OCI-LY1 (cell line): ENCODE measurements around the gene HEG1.

Experiments used
- H2AFZ ChIP-seq: fragments of 200-600 bp; sonication (generic), shearing (Covaris generic); 2 replicates; pipeline ENCODE4 v1.6.0; 2014; ENCODE audit warnings: antibody characterized with exemption, mild to moderate bottlenecking, low read length
- H3F3A ChIP-seq: fragments of 200-600 bp; sonication (generic), shearing (Covaris generic); 2 replicates; pipeline ENCODE4 v1.6.0; 2014; ENCODE audit warnings: mild to moderate bottlenecking, antibody characterized with exemption, low read length, moderate library complexity; ENCODE audit not compliant: insufficient read depth
- H3K27ac ChIP-seq: fragments of 200-600 bp; sonication (generic); 2 replicates; pipeline ENCODE4 v1.5.1; 2014; ENCODE audit warnings: low read length, mixed run types, mild to moderate bottlenecking, low read depth; ENCODE audit not compliant: poor library complexity, severe bottlenecking
- H3K27me3 ChIP-seq: fragments of 200-600 bp; sonication (generic); 2 replicates; pipeline ENCODE4 v1.6.0; 2014; ENCODE audit warnings: antibody characterized with exemption, mild to moderate bottlenecking, low read length, moderate library complexity; ENCODE audit not compliant: insufficient read depth
- H3K36me3 ChIP-seq: fragments of 200-600 bp; sonication (generic); 2 replicates; pipeline ENCODE4 v1.6.1; 2014; ENCODE audit warnings: mild to moderate bottlenecking, antibody characterized with exemption, low read length, moderate library complexity, mixed read lengths; ENCODE audit not compliant: insufficient read depth
- H3K4me1 ChIP-seq: fragments of 200-600 bp; sonication (generic); 2 replicates; pipeline ENCODE4 v1.5.1; 2014; ENCODE audit warnings: mild to moderate bottlenecking, low read length, moderate library complexity; ENCODE audit not compliant: insufficient read depth, severe bottlenecking
- H3K4me2 ChIP-seq: fragments of 200-600 bp; sonication (generic), shearing (Covaris generic); 2 replicates; pipeline ENCODE4 v1.6.1; 2014; ENCODE audit warnings: low read length
- H3K4me3 ChIP-seq: fragments of 200-600 bp; sonication (generic); 2 replicates; pipeline ENCODE4 v1.5.1; 2014; ENCODE audit warnings: low read length, low read depth, mild to moderate bottlenecking, mixed read lengths; ENCODE audit not compliant: poor library complexity, severe bottlenecking
- H3K79me2 ChIP-seq: fragments of 200-600 bp; shearing (Covaris generic); 2 replicates; pipeline ENCODE4 v1.6.1; 2016; ENCODE audit warnings: mixed run types, low read length, mixed read lengths; ENCODE audit not compliant: insufficient read depth
- H3K9ac ChIP-seq: fragments of 200-600 bp; sonication (generic), shearing (Covaris generic); 2 replicates; pipeline ENCODE4 v1.6.1; 2014; ENCODE audit warnings: mild to moderate bottlenecking, low read length, mixed read lengths
- H3K9me2 ChIP-seq: fragments of 200-600 bp; sonication (generic), shearing (Covaris generic); 2 replicates; pipeline ENCODE4 v1.6.1; 2014; ENCODE audit warnings: low read depth, mild to moderate bottlenecking, low read length, mixed read lengths
- H3K9me3 ChIP-seq: fragments of 200-600 bp; shearing (Covaris generic); 2 replicates; pipeline ENCODE4 v1.6.1; 2014; ENCODE audit warnings: low read length, mixed read lengths
- H4K20me1 ChIP-seq: fragments of 200-600 bp; sonication (generic), shearing (Covaris generic); 2 replicates; pipeline ENCODE4 v1.6.0; 2016; ENCODE audit warnings: mild to moderate bottlenecking, low read length; ENCODE audit not compliant: insufficient read depth
- EZH2 ChIP-seq: fragments of 200-600 bp; sonication (generic), shearing (Covaris generic); IDR thresholded peaks from 2 replicates; pipeline ENCODE4 v1.8.0; 2017; ENCODE audit warnings: borderline replicate concordance, mixed run types, mild to moderate bottlenecking, antibody characterized with exemption, low read length, moderate library complexity, mixed read lengths
- TF ChIP-seq, protein P1 (sequence below): fragments of 200-600 bp; sonication (generic), shearing (Covaris generic); IDR thresholded peaks from 2 replicates; pipeline ENCODE4 v1.5.1; 2017; ENCODE audit warnings: mild to moderate bottlenecking, antibody characterized with exemption, low read length, moderate library complexity, mixed read lengths

Gene HEG1

DNA sequence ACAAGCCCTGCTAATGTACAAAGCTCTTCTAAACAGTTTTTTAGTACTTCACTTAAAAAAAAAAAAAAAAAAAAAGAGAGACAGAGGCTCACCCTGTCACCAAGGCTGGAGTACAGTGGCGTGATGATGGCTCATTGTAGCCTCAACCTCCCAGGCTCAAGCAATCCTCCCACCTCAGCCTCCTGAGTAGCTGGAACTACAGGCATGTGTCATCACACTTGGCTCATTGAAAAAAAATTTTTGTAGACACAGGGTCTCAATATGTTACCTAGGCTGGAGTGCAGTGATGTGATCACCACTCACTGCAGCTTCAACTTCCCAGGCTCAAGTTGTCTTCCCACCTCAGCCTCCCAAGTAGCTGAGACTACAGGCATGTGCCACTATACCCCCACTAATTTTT, 47.6 kb upstream of the HEG1 start:
- TF ChIP-seq EZH2, result no peak
- TF ChIP-seq, protein P1, sequence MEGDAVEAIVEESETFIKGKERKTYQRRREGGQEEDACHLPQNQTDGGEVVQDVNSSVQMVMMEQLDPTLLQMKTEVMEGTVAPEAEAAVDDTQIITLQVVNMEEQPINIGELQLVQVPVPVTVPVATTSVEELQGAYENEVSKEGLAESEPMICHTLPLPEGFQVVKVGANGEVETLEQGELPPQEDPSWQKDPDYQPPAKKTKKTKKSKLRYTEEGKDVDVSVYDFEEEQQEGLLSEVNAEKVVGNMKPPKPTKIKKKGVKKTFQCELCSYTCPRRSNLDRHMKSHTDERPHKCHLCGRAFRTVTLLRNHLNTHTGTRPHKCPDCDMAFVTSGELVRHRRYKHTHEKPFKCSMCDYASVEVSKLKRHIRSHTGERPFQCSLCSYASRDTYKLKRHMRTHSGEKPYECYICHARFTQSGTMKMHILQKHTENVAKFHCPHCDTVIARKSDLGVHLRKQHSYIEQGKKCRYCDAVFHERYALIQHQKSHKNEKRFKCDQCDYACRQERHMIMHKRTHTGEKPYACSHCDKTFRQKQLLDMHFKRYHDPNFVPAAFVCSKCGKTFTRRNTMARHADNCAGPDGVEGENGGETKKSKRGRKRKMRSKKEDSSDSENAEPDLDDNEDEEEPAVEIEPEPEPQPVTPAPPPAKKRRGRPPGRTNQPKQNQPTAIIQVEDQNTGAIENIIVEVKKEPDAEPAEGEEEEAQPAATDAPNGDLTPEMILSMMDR, result no peak
- no peaks in the 10 kb centered on the region for H3K4me1 ChIP-seq
- H3K4me2 ChIP-seq, result no peak overlapping the region
- no peak overlapping the region for H3K4me3 ChIP-seq
- no peaks in the 10 kb centered on the region for H3K27me3 ChIP-seq
- no peak overlapping the region for H3K27ac ChIP-seq
- no peaks in the 10 kb centered on the region for H3K36me3 ChIP-seq
- H3K79me2 ChIP-seq, result no peaks in the 10 kb centered on the region
- no peaks in the 10 kb centered on the region for H3K9me3 ChIP-seq
- H3F3A ChIP-seq, result no peaks in the 10 kb centered on the region
- H3K9ac ChIP-seq, result no peak overlapping the region
- H2AFZ ChIP-seq, result no peak overlapping the region
- H4K20me1 ChIP-seq, result no peaks in the 10 kb centered on the region
- H3K9me2 ChIP-seq, result no peaks in the 10 kb centered on the region

DNA sequence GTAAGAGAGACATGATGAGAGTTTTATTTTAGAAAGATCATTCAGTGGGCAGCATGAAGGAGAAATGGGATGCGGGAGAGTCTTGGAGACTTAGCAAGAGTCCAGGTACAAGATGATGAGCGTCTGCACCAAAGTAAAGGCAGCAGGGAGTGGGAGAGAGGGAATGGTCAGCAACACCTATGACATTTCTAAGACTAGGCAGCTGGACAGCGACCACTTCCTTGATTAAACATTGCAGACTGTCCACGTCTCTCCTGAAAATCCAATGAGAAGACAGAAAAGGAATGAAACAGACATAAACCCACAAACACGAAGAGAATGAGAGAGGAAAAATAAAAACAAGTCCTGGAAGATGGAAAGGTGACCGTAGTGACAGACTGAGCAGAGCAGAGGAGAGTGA, 46.7 kb upstream of the HEG1 start:
- H3K9me2 ChIP-seq, result no peaks in the 10 kb centered on the region
- H3K4me2 ChIP-seq, result no peak overlapping the region
- H3F3A ChIP-seq, result no peaks in the 10 kb centered on the region
- TF ChIP-seq, protein P1, result no peak
- TF ChIP-seq EZH2, result no peak
- H3K79me2 ChIP-seq, result no peaks in the 10 kb centered on the region
- H3K9me3 ChIP-seq, result no peaks in the 10 kb centered on the region
- no peaks in the 10 kb centered on the region for H3K4me1 ChIP-seq
- H3K9ac ChIP-seq, result no peak overlapping the region
- H3K27ac ChIP-seq, result no peak overlapping the region
- no peaks in the 10 kb centered on the region for H3K27me3 ChIP-seq
- no peak overlapping the region for H3K4me3 ChIP-seq
- H3K36me3 ChIP-seq, result no peaks in the 10 kb centered on the region
- H4K20me1 ChIP-seq, result no peaks in the 10 kb centered on the region
- no peak overlapping the region for H2AFZ ChIP-seq

DNA sequence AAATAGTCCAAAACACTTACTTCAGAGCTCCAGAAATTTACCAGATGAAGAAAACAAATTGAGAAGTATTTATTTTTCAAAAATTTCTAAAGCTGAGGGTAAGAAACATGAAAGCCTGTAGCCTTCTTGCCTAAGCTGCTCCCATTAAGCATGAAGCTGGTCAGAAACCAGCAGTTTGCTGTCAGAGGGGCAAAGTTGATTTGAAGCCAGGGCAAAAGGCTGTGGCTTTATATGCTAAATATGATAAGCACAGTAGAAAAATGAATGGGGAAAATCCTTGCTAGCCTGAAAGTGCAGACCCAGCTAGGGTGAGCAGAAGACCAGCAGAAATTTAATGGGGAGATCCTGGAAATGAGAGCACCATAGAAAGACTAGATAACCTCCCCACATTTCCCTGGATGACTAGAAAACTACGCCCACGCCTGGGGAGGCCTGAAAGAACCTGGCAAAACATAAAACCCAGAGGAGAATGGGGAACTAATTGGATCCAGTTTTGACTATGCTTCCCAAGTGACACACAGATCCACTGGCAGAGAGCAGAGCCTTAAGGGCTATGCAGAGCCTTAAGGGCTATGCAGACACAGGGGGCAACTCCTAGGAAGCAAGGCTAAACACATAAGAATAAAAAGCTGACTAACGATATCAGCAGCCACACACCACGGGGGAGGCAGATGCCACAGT, 43.0 kb upstream of the HEG1 start:
- H4K20me1 ChIP-seq, result no peaks in the 10 kb centered on the region
- H3K9me3 ChIP-seq, result no peaks in the 10 kb centered on the region
- H2AFZ ChIP-seq, result no peak overlapping the region
- no peaks in the 10 kb centered on the region for H3K79me2 ChIP-seq
- H3F3A ChIP-seq, result no peaks in the 10 kb centered on the region
- no peak overlapping the region for H3K27ac ChIP-seq
- no peak for TF ChIP-seq EZH2
- TF ChIP-seq, protein P1, result no peak
- no peaks in the 10 kb centered on the region for H3K4me1 ChIP-seq
- H3K4me3 ChIP-seq, result no peak overlapping the region
- no peaks in the 10 kb centered on the region for H3K36me3 ChIP-seq
- H3K9me2 ChIP-seq, result no peaks in the 10 kb centered on the region
- no peak overlapping the region for H3K9ac ChIP-seq
- no peaks in the 10 kb centered on the region for H3K27me3 ChIP-seq
- H3K4me2 ChIP-seq, result no peak overlapping the region
